Inflammatory macrophage (primary cell): Measurements from ENCODE around the gene TFDP2.
"Not testable (repeated sequence)": the region's sequence is repeated elsewhere in the genome, so short reads cannot be mapped to it uniquely, and the experiment has no call there.

Experiments
- DNase-seq, 2 donors: peaks; one replicate each; pipeline ENCODE4 v3.0.0-alpha.2; 2020 to 2022

The TFDP2 gene

GRCh38 chr3:141920701-141921100 lies 228.6 kb downstream of the TFDP2 start:
- no peak for DNase-seq

GRCh38 chr3:141915766-141916165 lies 233.6 kb downstream of the TFDP2 start:
- DNase-seq, result no peak

GRCh38 chr3:141915016-141915415 lies 234.3 kb downstream of the TFDP2 start:
- DNase-seq, result no peak

- DNase-seq, result no peak
Measured at GRCh38 chr3:141914311-141914710, 235.0 kb downstream of the TFDP2 start.

- DNase-seq, result peak; percentile 74 to 76
Measured at GRCh38 chr3:141913150-141913811, 236.1 kb downstream of the TFDP2 start.

- not testable (repeated sequence) for DNase-seq
Measured at GRCh38 chr3:141909986-141910385, 239.4 kb downstream of the TFDP2 start.

GRCh38 chr3:141909408-141909807 lies 239.9 kb downstream of the TFDP2 start:
- no peak for DNase-seq

- no peak for DNase-seq
Measured at GRCh38 chr3:141905129-141905528, 244.2 kb downstream of the TFDP2 start.

- DNase-seq, result no peak
Measured at GRCh38 chr3:141904203-141904602, 245.1 kb downstream of the TFDP2 start.

- no peak for DNase-seq
Measured at GRCh38 chr3:141901914-141902313, 247.4 kb downstream of the TFDP2 start.

GRCh38 chr3:141900343-141900742 lies 249.0 kb downstream of the TFDP2 start:
- DNase-seq, result no peak

- no peak for DNase-seq
Measured at GRCh38 chr3:141898908-141899307, 250.4 kb downstream of the TFDP2 start.

GRCh38 chr3:141895731-141896130 lies 253.6 kb downstream of the TFDP2 start:
- no peak for DNase-seq

GRCh38 chr3:141894524-141895176 lies 254.7 kb downstream of the TFDP2 start:
- peak; percentile 55 to 58 for DNase-seq
